ENCODE measurements around the gene ZNF574. TPM values are rescaled to one million over a fixed set of nuclear protein-coding genes. Genes with fewer than 3 reads are reported as not detected.
A peak's percentile ranks its signal among the peaks of the same experiment; 100 is the strongest.

Gene ZNF574
- total RNA-seq, 2 experiments from 2014 or later = 14.3 to 14.5 TPM

GRCh38 chr19:42078538-42079275, 2.7 kb downstream of the ZNF574 start:
- H3K36me3 Mint-ChIP-seq (ENCODE audit: low read depth) = peaks cover 51% of the 10 kb centered on the region
- H3K27ac Mint-ChIP-seq = no peak overlapping the region
- H3K4me1 Mint-ChIP-seq = peaks cover 48% of the 10 kb centered on the region
- POLR2A ChIA-PET = interaction anchor here (1.3 kb wide), 1 partner anchor 20 kb away, joined by 3 read pairs; no protein-coding TSS in a partner anchor
- H3K4me3 Mint-ChIP-seq = peak overlapping the region; percentile 8
- DNase-seq = no peak
- no peaks in the 10 kb centered on the region for H3K27me3 Mint-ChIP-seq
- CTCF ChIA-PET = no interaction called here
- H3K9me3 Mint-ChIP-seq = no peaks in the 10 kb centered on the region

GRCh38 chr19:42079276-42079669, 3.3 kb downstream of the ZNF574 start:
- Mint-ChIP-seq H3K27ac (no peak overlapping the region), H3K9me3 (no peaks in the 10 kb centered on the region), H3K27me3 (no peaks in the 10 kb centered on the region), H3K4me1 (peaks cover 48% of the 10 kb centered on the region), H3K4me3 (no peak overlapping the region), H3K36me3 (ENCODE audit: low read depth) (peaks cover 51% of the 10 kb centered on the region)
- POLR2A ChIA-PET = interaction anchor here (1.3 kb wide), 1 partner anchor 20 kb away, joined by 3 read pairs; no protein-coding TSS in a partner anchor
- DNase-seq = no peak
- CTCF ChIA-PET = no interaction called here

- H3K4me3 Mint-ChIP-seq = no peak overlapping the region
- H3K4me1 Mint-ChIP-seq = peaks cover 41% of the 10 kb centered on the region
- H3K27ac Mint-ChIP-seq = no peak overlapping the region
- DNase-seq = no peak
- ChIA-PET CTCF (interaction anchor here (1.3 kb wide), 1 partner anchor 46 kb away, joined by 6 read pairs; no protein-coding TSS in a partner anchor), POLR2A (no interaction called here)
- no peaks in the 10 kb centered on the region for H3K27me3 Mint-ChIP-seq
- H3K9me3 Mint-ChIP-seq = no peaks in the 10 kb centered on the region
- peaks cover 51% of the 10 kb centered on the region for H3K36me3 Mint-ChIP-seq (ENCODE audit: low read depth)
Observed at GRCh38 chr19:42079886-42080763, 4.2 kb downstream of the ZNF574 start.

GRCh38 chr19:42080764-42081375, 4.9 kb downstream of the ZNF574 start:
- no peak overlapping the region for H3K4me3 Mint-ChIP-seq
- ChIA-PET CTCF (interaction anchor here (0.6 to 1.3 kb wide), 5 partner anchors 10 to 292 kb away, joined by 3 to 6 read pairs (median 4); no protein-coding TSS in a partner anchor), POLR2A (interaction anchor here (0.9 kb wide), 1 partner anchor 15 kb away, joined by 3 read pairs; no protein-coding TSS in a partner anchor)
- H3K27me3 Mint-ChIP-seq = no peaks in the 10 kb centered on the region
- no peaks in the 10 kb centered on the region for H3K9me3 Mint-ChIP-seq
- DNase-seq = no peak
- no peak overlapping the region for H3K27ac Mint-ChIP-seq
- peaks cover 35% of the 10 kb centered on the region for H3K4me1 Mint-ChIP-seq
- H3K36me3 Mint-ChIP-seq (ENCODE audit: low read depth) = peaks cover 47% of the 10 kb centered on the region

GRCh38 chr19:42081584-42082203, 5.7 kb downstream of the ZNF574 start:
- CTCF ChIA-PET = interaction anchor here (0.6 to 1.3 kb wide), 6 partner anchors 9 to 292 kb away, joined by 3 to 6 read pairs (median 4); no protein-coding TSS in a partner anchor
- no peak for DNase-seq
- Mint-ChIP-seq H3K36me3 (ENCODE audit: low read depth) (peaks cover 42% of the 10 kb centered on the region), H3K27ac (peak overlapping the region; percentile 7), H3K4me1 (peaks cover 30% of the 10 kb centered on the region), H3K4me3 (no peak overlapping the region), H3K27me3 (no peaks in the 10 kb centered on the region), H3K9me3 (no peaks in the 10 kb centered on the region)
- POLR2A ChIA-PET = interaction anchor here (0.9 kb wide), 1 partner anchor 16 kb away, joined by 3 read pairs; no protein-coding TSS in a partner anchor

- H3K27ac Mint-ChIP-seq = no peak overlapping the region
Observed at GRCh38 chr19:42083537-42083936, 7.6 kb downstream of the ZNF574 start.

GRCh38 chr19:42086188-42086736, 10.3 kb downstream of the ZNF574 start:
- Mint-ChIP-seq H3K36me3 (ENCODE audit: low read depth) (peaks cover 22% of the 10 kb centered on the region), H3K4me1 (peaks cover 35% of the 10 kb centered on the region), H3K27me3 (no peaks in the 10 kb centered on the region), H3K4me3 (no peak overlapping the region), H3K9me3 (no peaks in the 10 kb centered on the region), H3K27ac (no peak overlapping the region)
- POLR2A ChIA-PET = no interaction called here
- DNase-seq = no peak
- CTCF ChIA-PET = interaction anchor here (1.4 kb wide), 1 partner anchor 51 kb away, joined by 3 read pairs; no protein-coding TSS in a partner anchor

More at GRCh38 chr19:42083537-42083936, 7.6 kb downstream of the ZNF574 start:
- no peaks in the 10 kb centered on the region for H3K9me3 Mint-ChIP-seq
- POLR2A ChIA-PET = no interaction called here
- no peaks in the 10 kb centered on the region for H3K27me3 Mint-ChIP-seq
- peaks cover 30% of the 10 kb centered on the region for H3K36me3 Mint-ChIP-seq (ENCODE audit: low read depth)
- peaks cover 16% of the 10 kb centered on the region for H3K4me1 Mint-ChIP-seq
- no peak overlapping the region for H3K4me3 Mint-ChIP-seq
- CTCF ChIA-PET = interaction anchor here (0.6 kb wide), 1 partner anchor 330 kb away, joined by 4 read pairs; no protein-coding TSS in a partner anchor
- DNase-seq = no peak

GRCh38 chr19:42086770-42087550, 11.0 kb downstream of the ZNF574 start:
- H3K4me3 Mint-ChIP-seq = no peak overlapping the region
- peaks cover 15% of the 10 kb centered on the region for H3K36me3 Mint-ChIP-seq (ENCODE audit: low read depth)
- H3K9me3 Mint-ChIP-seq = no peaks in the 10 kb centered on the region
- DNase-seq = no peak
- H3K27ac Mint-ChIP-seq = no peak overlapping the region
- CTCF ChIA-PET = no interaction called here
- peaks cover 31% of the 10 kb centered on the region for H3K4me1 Mint-ChIP-seq
- POLR2A ChIA-PET = no interaction called here
- H3K27me3 Mint-ChIP-seq = no peaks in the 10 kb centered on the region

GRCh38 chr19:42088471-42089190, 12.7 kb downstream of the ZNF574 start:
- no peak for DNase-seq
- H3K27me3 Mint-ChIP-seq = no peaks in the 10 kb centered on the region
- H3K27ac Mint-ChIP-seq = no peak overlapping the region
- no peaks in the 10 kb centered on the region for H3K9me3 Mint-ChIP-seq
- no peak overlapping the region for H3K4me3 Mint-ChIP-seq
- peaks cover 34% of the 10 kb centered on the region for H3K4me1 Mint-ChIP-seq
- ChIA-PET POLR2A (no interaction called here), CTCF (no interaction called here)
- peaks cover 13% of the 10 kb centered on the region for H3K36me3 Mint-ChIP-seq (ENCODE audit: low read depth)

- ChIA-PET CTCF (no interaction called here), POLR2A (no interaction called here)
- H3K4me3 Mint-ChIP-seq = no peak overlapping the region
- H3K27me3 Mint-ChIP-seq = no peaks in the 10 kb centered on the region
- peaks cover 18% of the 10 kb centered on the region for H3K36me3 Mint-ChIP-seq (ENCODE audit: low read depth)
- peaks cover 34% of the 10 kb centered on the region for H3K4me1 Mint-ChIP-seq
- no peaks in the 10 kb centered on the region for H3K9me3 Mint-ChIP-seq
- H3K27ac Mint-ChIP-seq = no peak overlapping the region
- DNase-seq = no peak
Observed at GRCh38 chr19:42089191-42089750, 13.3 kb downstream of the ZNF574 start.

- no peak overlapping the region for H3K4me3 Mint-ChIP-seq
- H3K27ac Mint-ChIP-seq = no peak overlapping the region
Observed at GRCh38 chr19:42089772-42090171, 13.8 kb downstream of the ZNF574 start.

More at GRCh38 chr19:42089772-42090171, 13.8 kb downstream of the ZNF574 start:
- Mint-ChIP-seq H3K9me3 (no peaks in the 10 kb centered on the region), H3K27me3 (no peaks in the 10 kb centered on the region), H3K4me1 (peaks cover 34% of the 10 kb centered on the region), H3K36me3 (ENCODE audit: low read depth) (peaks cover 23% of the 10 kb centered on the region)
- ChIA-PET CTCF (interaction anchor here (0.9 to 1.0 kb wide), 2 partner anchors 8 to 10 kb away, joined by 3 read pairs; no protein-coding TSS in a partner anchor), POLR2A (no interaction called here)
- DNase-seq = no peak
